Neural cell (in vitro differentiated cells): ENCODE results near the gene MROH2A. TPM values are rescaled to one million over a fixed set of nuclear protein-coding genes. Genes with fewer than 3 reads are reported as not detected.

Source experiments
- H2AFZ ChIP-seq: fragments of 200-600, 300-800 bp; sonication (generic), shearing (Covaris generic); 2 replicates; pipeline ENCODE4 v1.6.0; 2014; ENCODE audit warnings: low read depth, mild to moderate bottlenecking, antibody characterized with exemption, low read length, moderate library complexity
- H3F3A ChIP-seq: fragments of 200-600 bp; shearing (Covaris generic); 2 replicates; pipeline ENCODE4 v1.6.1; 2016; ENCODE audit warnings: mild to moderate bottlenecking, moderate library complexity, mixed read lengths, antibody characterized with exemption, low read length; ENCODE audit not compliant: insufficient read depth, poor library complexity, severe bottlenecking
- H3K27ac ChIP-seq: fragments of 200-600, 300-800 bp; sonication (generic), shearing (Covaris generic); 2 replicates; pipeline ENCODE4 v1.5.1; 2014; ENCODE audit warnings: mild to moderate bottlenecking, low read length, moderate library complexity
- H3K27me3 ChIP-seq: fragments of 300-800, 200-600 bp; sonication (generic), shearing (Covaris generic); 2 replicates; pipeline ENCODE4 v1.6.0; 2014; ENCODE audit warnings: mild to moderate bottlenecking, low read depth, low read length, moderate library complexity; ENCODE audit not compliant: insufficient read depth
- H3K36me3 ChIP-seq: fragments of 300-800, 200-600 bp; sonication (generic), shearing (Covaris generic); 2 replicates; pipeline ENCODE4 v1.5.1; 2014; ENCODE audit warnings: mild to moderate bottlenecking, antibody characterized with exemption, low read length, moderate library complexity; ENCODE audit not compliant: insufficient read depth
- H3K4me2 ChIP-seq: fragments of 300-800, 200-600 bp; sonication (generic), shearing (Covaris generic); 2 replicates; pipeline ENCODE4 v1.6.0; 2014; ENCODE audit warnings: mild to moderate bottlenecking, low read length
- H3K4me3 ChIP-seq: fragments of 300-800, 200-600 bp; sonication (generic), shearing (Covaris generic); 2 replicates; pipeline ENCODE4 v1.5.1; 2014; ENCODE audit warnings: mild to moderate bottlenecking, low read length, moderate library complexity
- H3K79me2 ChIP-seq: fragments of 200-600 bp; shearing (Covaris generic); replicated peaks from 2 replicates; pipeline ENCODE4 v1.6.0; 2014; ENCODE audit warnings: mild to moderate bottlenecking, low read length, moderate library complexity; ENCODE audit not compliant: insufficient read depth
- H3K9ac ChIP-seq: fragments of 300-800, 200-600 bp; sonication (generic), shearing (Covaris generic); 2 replicates; pipeline ENCODE4 v1.6.1; 2016; ENCODE audit warnings: mild to moderate bottlenecking, low read length, mixed read lengths
- H3K9me2 ChIP-seq: fragments of 200-600 bp; shearing (Covaris generic); 2 replicates; pipeline ENCODE4 v1.6.1; 2016; ENCODE audit warnings: mild to moderate bottlenecking, low read length, mixed read lengths; ENCODE audit not compliant: insufficient read depth
- H3K9me3 ChIP-seq: fragments of 200-600, 300-800 bp; sonication (generic), shearing (Covaris generic); 2 replicates; pipeline ENCODE4 v1.6.1; 2016; ENCODE audit warnings: mild to moderate bottlenecking, mixed run types, low read length, moderate library complexity, mixed read lengths
- H4K20me1 ChIP-seq: fragments of 200-600 bp; shearing (Covaris generic); 2 replicates; pipeline ENCODE4 v1.6.1; 2016; ENCODE audit warnings: mild to moderate bottlenecking, mixed run types; ENCODE audit not compliant: insufficient read depth
- CTCF ChIP-seq: fragments of 450-650 bp; IDR thresholded peaks from 2 replicates; pipeline ENCODE4 v1.5.1; 2014; ENCODE audit warnings: antibody characterized with exemption, mild to moderate bottlenecking, moderate library complexity; ENCODE audit not compliant: poor library complexity, severe bottlenecking
- EP300 ChIP-seq: fragments of 450-650 bp; conservative IDR thresholded peaks from 2 replicates; pipeline ENCODE4 v1.6.1; 2014; ENCODE audit warnings: antibody characterized with exemption, mild to moderate bottlenecking, moderate library complexity; ENCODE audit not compliant: poor library complexity, severe bottlenecking
- EZH2 ChIP-seq: fragments of 200-600, 300-800 bp; shearing (Covaris generic), sonication (generic); IDR thresholded peaks from 2 replicates; pipeline ENCODE4 v1.6.1; 2014; ENCODE audit warnings: antibody characterized with exemption, low read length, borderline replicate concordance, mild to moderate bottlenecking; ENCODE audit not compliant: insufficient read depth, poor library complexity, severe bottlenecking
- MXI1 ChIP-seq: fragments of 450-650 bp; conservative IDR thresholded peaks from 2 replicates; pipeline ENCODE4 v1.6.1; 2014; ENCODE audit warnings: antibody characterized with exemption, mild to moderate bottlenecking; ENCODE audit not compliant: poor library complexity, severe bottlenecking
- POLR2AphosphoS5 ChIP-seq: IDR thresholded peaks from 2 replicates; pipeline ENCODE4 v1.6.1; 2012
- RAD21 ChIP-seq: fragments of 450-650 bp; conservative IDR thresholded peaks from 2 replicates; pipeline ENCODE4 v1.6.1; 2014; ENCODE audit warnings: antibody characterized with exemption, mild to moderate bottlenecking, moderate library complexity
- REST ChIP-seq: IDR thresholded peaks from 2 replicates; pipeline ENCODE4 v1.6.1; 2012; ENCODE audit warnings: borderline replicate concordance
- SMC3 ChIP-seq: fragments of 450-650 bp; conservative IDR thresholded peaks from 2 replicates; pipeline ENCODE4 v1.6.1; 2014; ENCODE audit warnings: antibody characterized with exemption, mild to moderate bottlenecking, moderate library complexity; ENCODE audit not compliant: poor library complexity
- TAF1 ChIP-seq: IDR thresholded peaks from 2 replicates; pipeline ENCODE4 v1.6.1; 2012; ENCODE audit warnings: low read depth
- polyA plus RNA-seq: library from polyadenylated mRNA; depleted of rRNA; stranded (reverse); fragments of >200 nt; gene quantifications from 2 replicates; pipeline ENCODE4 v1.2.3, GENCODE V29; 2014

MROH2A gene
- polyA plus RNA-seq, 1 donor from 2014 or later, result not detected

GRCh38 chr2:233795735-233796171 lies 17.6 kb downstream of the MROH2A start:
- no peaks in the 10 kb centered on the region for H3F3A ChIP-seq
- no peak overlapping the region for H3K4me2 ChIP-seq
- H3K4me3 ChIP-seq, result no peak overlapping the region
- H3K9me3 ChIP-seq, result no peaks in the 10 kb centered on the region
- H3K27ac ChIP-seq, result no peak overlapping the region
- H3K9me2 ChIP-seq, result no peaks in the 10 kb centered on the region
- no peak overlapping the region for H3K9ac ChIP-seq
- H3K36me3 ChIP-seq, result no peaks in the 10 kb centered on the region
- H3K79me2 ChIP-seq, result no peaks in the 10 kb centered on the region
- H4K20me1 ChIP-seq, result no peaks in the 10 kb centered on the region
- no peaks in the 10 kb centered on the region for H3K27me3 ChIP-seq
- no peak overlapping the region for H2AFZ ChIP-seq
- no peak for TF ChIP-seq CTCF
- no peak for TF ChIP-seq TAF1
- no peak for TF ChIP-seq RAD21
- TF ChIP-seq SMC3, result no peak
- TF ChIP-seq EP300, result no peak
- TF ChIP-seq REST, result no peak
- no peak for TF ChIP-seq MXI1
- no peak for TF ChIP-seq EZH2
- no peak for TF ChIP-seq POLR2AphosphoS5

- no peak overlapping the region for H3K4me3 ChIP-seq
- H3K36me3 ChIP-seq, result no peaks in the 10 kb centered on the region
- no peak overlapping the region for H3K9ac ChIP-seq
- TF ChIP-seq POLR2AphosphoS5 (no peak), RAD21 (no peak), EP300 (no peak), REST (no peak), CTCF (no peak), TAF1 (no peak), SMC3 (no peak), EZH2 (no peak), MXI1 (no peak)
- H3K27ac ChIP-seq, result no peak overlapping the region
- no peaks in the 10 kb centered on the region for H3K27me3 ChIP-seq
- no peak overlapping the region for H2AFZ ChIP-seq
- H3K9me2 ChIP-seq, result no peaks in the 10 kb centered on the region
- H3K4me2 ChIP-seq, result no peak overlapping the region
- H4K20me1 ChIP-seq, result no peaks in the 10 kb centered on the region
- no peaks in the 10 kb centered on the region for H3K9me3 ChIP-seq
- H3F3A ChIP-seq, result no peaks in the 10 kb centered on the region
- H3K79me2 ChIP-seq, result no peaks in the 10 kb centered on the region
Measured at GRCh38 chr2:233796254-233796653, 18.1 kb downstream of the MROH2A start.
